CD4-positive, alpha-beta T cell treated with Interleukin-6 at 100 ng/mL for 8 hours (primary cell): Measurements from ENCODE around the gene RCL1.
"Not testable (repeated sequence)": the region's sequence is repeated elsewhere in the genome, so short reads cannot be mapped to it uniquely, and the experiment has no call there.

Experiments
- DNase-seq: peaks from one replicate; pipeline ENCODE4 v3.0.0-alpha.2; 2020; ENCODE audit warnings: mixed read lengths, low spot score

The RCL1 gene

GRCh38 chr9:4883326-4883873 lies 90.7 kb downstream of the RCL1 start:
- no peak for DNase-seq

GRCh38 chr9:4886698-4887097 lies 94.0 kb downstream of the RCL1 start:
- no peak for DNase-seq

GRCh38 chr9:4887556-4887955 lies 94.8 kb downstream of the RCL1 start:
- no peak for DNase-seq

GRCh38 chr9:4890242-4890641 lies 97.5 kb downstream of the RCL1 start:
- no peak for DNase-seq

- DNase-seq, result no peak
Observed at GRCh38 chr9:4890929-4891328, 98.2 kb downstream of the RCL1 start.

DNA sequence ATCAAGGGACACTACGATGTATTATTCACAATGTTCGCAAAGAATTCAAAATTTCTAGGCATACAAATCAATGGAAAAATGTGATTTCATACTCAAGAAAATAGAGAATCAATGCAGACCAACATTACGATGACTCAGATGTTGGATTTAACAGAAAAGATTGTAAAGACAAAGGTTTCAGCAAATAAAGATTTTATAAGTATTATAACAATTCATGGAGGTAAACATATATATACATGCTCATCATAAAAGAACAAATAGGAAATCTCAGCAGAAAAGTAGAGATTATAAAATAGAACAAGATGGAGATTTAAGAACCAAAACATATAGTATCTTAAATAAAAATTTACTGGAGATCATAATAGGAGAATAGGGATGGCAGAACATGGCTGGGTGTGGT lies 98.9 kb downstream of the RCL1 start:
- no peak for DNase-seq

- no peak for DNase-seq
Observed at GRCh38 chr9:4892501-4893194, 99.9 kb downstream of the RCL1 start.

DNA sequence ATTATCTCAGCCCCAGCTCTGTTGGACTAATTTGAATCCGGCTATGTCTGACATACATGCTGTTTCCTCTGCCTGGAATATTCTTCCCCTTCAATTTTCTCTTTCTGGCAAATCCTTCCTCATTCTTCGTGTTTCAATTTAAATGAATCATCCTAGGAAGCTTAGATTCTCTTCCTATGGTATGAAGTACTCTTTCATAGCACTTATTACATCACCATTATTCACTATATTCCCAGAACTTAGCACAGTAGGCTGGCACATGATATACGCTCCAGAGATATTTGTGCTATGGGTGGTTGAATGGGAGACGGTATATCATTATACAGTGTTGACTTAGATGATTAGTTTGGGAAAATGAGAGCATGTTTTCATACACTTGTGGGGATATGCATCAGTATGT lies 101.3 kb downstream of the RCL1 start:
- DNase-seq, result no peak

DNA sequence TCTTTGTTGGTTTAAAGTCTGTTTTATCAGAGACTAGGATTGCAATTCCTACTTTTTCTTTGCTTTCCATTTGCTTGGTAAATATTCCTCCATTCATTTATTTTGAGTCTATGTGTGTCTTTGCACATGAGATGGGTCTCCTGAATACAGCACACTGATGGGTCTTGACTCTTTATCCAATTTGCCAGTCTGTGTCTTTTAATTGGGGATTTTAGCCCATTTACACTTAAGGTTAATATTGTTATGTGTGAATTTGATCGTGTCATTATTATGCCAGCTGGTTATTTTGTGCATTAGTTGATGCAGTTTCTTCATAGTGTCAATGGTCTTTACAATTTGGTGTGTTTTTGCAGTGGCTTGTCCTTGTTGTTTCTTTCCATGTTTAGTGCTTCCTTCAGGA lies 107.1 kb downstream of the RCL1 start:
- DNase-seq, result not testable (repeated sequence)

DNA sequence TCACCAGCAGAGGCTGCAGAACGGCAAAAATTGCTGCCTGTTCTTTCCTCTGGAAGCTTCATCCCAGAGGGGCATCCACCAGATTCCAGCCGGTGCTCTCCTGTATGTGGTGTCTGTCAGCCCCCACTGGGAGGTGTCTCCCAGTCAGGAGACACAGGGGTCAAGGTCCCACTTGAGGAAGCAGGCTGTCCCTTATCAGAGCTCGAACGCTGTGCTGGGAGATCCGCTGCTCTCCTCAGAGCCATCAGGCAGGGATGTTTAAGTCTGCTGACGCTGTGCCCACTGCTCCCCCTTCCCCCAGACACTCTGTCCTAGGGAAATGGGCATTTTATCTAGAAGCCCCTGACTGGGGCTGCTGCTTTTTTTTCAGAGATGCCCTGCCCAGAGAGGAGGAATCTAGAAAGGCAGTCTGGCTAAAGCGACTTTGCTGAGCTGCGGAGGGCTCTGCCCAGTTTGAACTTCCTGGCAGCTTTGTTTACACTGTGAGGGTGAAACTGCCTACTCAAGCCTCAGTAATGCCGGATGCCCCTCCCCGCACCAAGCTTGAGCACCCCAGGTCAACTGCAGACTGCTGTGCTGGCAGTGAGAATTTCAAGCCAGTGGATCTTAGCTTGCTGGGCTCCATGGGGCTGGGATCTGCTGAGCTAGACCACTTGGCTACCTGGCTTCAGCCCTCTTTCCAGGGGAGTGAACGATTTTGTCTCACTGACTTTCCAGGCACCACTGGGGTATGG lies 108.8 kb downstream of the RCL1 start:
- peak; percentile 30 for DNase-seq

GRCh38 chr9:4902135-4902475 lies 109.4 kb downstream of the RCL1 start:
- no peak for DNase-seq

DNA sequence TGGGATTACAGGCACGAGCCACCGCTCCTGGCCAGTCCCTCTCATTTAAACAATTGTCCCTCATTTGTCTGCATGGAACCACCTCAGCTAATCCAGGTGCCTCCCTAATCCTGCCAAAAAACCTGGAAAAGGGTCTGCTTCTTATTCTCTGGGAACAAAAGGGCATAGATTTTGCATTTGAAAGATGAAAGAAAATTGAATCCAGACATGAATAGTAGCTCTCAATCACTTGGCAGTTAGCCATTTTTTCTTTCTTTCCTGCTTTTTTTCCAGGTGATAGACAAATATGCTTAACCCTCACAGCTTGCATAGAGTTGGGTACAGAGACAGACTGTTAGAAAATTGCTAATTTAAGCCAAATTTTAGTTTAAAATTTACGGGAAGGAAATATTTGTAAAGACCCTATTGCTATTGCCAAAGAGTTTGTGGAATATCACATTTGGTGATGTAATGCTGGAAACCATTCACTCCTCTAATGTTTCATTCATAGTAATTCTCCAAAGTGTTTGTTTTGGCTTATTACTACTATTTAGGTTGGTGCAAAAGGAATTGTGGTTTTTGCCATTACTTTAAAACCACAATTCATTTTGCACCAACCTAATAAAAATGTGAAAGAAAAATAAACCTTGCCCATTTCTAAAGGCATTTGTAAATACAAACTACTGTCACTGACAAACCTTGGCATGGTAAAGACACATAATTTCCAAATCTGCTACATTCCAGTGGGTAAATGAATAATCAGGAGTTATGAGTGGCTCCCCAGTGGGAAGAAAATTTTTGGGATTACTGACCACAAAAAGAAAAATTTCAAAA lies 111.8 kb downstream of the RCL1 start:
- DNase-seq, result no peak

- no peak for DNase-seq
Observed at GRCh38 chr9:4905135-4905490, 112.4 kb downstream of the RCL1 start.
